ENCODE results near the gene ABCA13.

DNA sequence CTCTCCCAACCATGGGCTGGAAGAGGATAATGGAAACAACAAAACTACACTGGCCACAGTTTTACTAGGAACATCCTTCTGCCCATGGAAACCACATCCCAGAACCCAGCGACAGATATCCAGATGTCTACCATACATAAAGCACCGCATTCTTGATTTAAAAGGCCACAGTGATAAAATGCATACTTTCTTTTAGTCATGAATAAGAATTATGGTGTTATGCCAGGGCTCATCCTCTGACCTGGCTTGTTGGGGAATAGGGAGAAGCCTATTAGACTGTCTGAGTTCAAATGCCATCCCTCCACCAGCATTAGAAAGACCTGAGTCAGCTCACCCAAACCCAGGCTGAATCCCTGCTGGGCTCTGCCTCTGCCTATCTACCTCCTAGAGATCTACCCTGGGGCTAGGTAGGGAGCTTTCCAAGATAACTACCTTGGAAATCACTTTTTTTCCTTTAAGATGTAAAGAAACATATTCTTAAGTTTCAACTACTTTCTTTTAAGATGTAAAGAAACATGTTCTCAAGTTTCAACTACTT is 5.2 kb downstream of the ABCA13 start:
- TF ChIP-seq, protein P1, sequence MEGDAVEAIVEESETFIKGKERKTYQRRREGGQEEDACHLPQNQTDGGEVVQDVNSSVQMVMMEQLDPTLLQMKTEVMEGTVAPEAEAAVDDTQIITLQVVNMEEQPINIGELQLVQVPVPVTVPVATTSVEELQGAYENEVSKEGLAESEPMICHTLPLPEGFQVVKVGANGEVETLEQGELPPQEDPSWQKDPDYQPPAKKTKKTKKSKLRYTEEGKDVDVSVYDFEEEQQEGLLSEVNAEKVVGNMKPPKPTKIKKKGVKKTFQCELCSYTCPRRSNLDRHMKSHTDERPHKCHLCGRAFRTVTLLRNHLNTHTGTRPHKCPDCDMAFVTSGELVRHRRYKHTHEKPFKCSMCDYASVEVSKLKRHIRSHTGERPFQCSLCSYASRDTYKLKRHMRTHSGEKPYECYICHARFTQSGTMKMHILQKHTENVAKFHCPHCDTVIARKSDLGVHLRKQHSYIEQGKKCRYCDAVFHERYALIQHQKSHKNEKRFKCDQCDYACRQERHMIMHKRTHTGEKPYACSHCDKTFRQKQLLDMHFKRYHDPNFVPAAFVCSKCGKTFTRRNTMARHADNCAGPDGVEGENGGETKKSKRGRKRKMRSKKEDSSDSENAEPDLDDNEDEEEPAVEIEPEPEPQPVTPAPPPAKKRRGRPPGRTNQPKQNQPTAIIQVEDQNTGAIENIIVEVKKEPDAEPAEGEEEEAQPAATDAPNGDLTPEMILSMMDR (IDR thresholded peaks at IDR 0.05; ENCODE audit: insufficient read depth, low read length): no peak
- no peak for TF ChIP-seq POLR2AphosphoS5 (IDR thresholded peaks at IDR 0.05; ENCODE audit: low read depth)
- no peak for TF ChIP-seq SPI1 (IDR thresholded peaks at IDR 0.05; ENCODE audit: borderline replicate concordance, low read depth)
